ENCODE data around the gene SCO1.
"Not testable (repeated sequence)": the region's sequence is repeated elsewhere in the genome, so short reads cannot be mapped to it uniquely, and the experiment has no call there.

Gene SCO1

GRCh38 chr17:10725262-10725661, 27.9 kb upstream of the SCO1 start:
- no peak for DNase-seq

- no peak for DNase-seq
Observed at GRCh38 chr17:10724546-10725195, 27.3 kb upstream of the SCO1 start.

- no peak for DNase-seq
Observed at GRCh38 chr17:10718547-10718946, 21.2 kb upstream of the SCO1 start.

- DNase-seq = no peak
Observed at GRCh38 chr17:10716218-10716617, 18.9 kb upstream of the SCO1 start.

GRCh38 chr17:10713318-10713717, 16.0 kb upstream of the SCO1 start:
- no peak for DNase-seq

- no peak for DNase-seq
Observed at GRCh38 chr17:10705727-10706126, 8.4 kb upstream of the SCO1 start.

- no peak for DNase-seq
Observed at GRCh38 chr17:10702574-10702973, 5.2 kb upstream of the SCO1 start.

GRCh38 chr17:10699856-10700255, 2.5 kb upstream of the SCO1 start:
- DNase-seq = no peak

GRCh38 chr17:10698096-10698818, 924 bp upstream of the SCO1 start:
- no peak for DNase-seq

- not testable (repeated sequence) for DNase-seq
Observed at GRCh38 chr17:10695875-10696407, 1.4 kb downstream of the SCO1 start.

- no peak for DNase-seq
Observed at GRCh38 chr17:10687499-10687898, 9.8 kb downstream of the SCO1 start.

GRCh38 chr17:10683853-10684252, 13.5 kb downstream of the SCO1 start:
- no peak for DNase-seq

- no peak for DNase-seq
Observed at GRCh38 chr17:10681866-10682446, 15.4 kb downstream of the SCO1 start.

- DNase-seq = no peak
Observed at GRCh38 chr17:10674704-10675103, 22.6 kb downstream of the SCO1 start.

- DNase-seq = no peak
Observed at GRCh38 chr17:10673312-10673711, 24.0 kb downstream of the SCO1 start.

GRCh38 chr17:10668775-10669174, 28.6 kb downstream of the SCO1 start:
- no peak for DNase-seq

- no peak for DNase-seq
Observed at GRCh38 chr17:10666906-10667305, 30.4 kb downstream of the SCO1 start.

GRCh38 chr17:10664571-10664970, 32.8 kb downstream of the SCO1 start:
- DNase-seq = no peak

- DNase-seq = no peak
Observed at GRCh38 chr17:10663231-10663630, 34.1 kb downstream of the SCO1 start.

- DNase-seq = no peak
Observed at GRCh38 chr17:10661437-10661836, 35.9 kb downstream of the SCO1 start.

- no peak for DNase-seq
Observed at GRCh38 chr17:10657879-10658278, 39.5 kb downstream of the SCO1 start.

- no peak for DNase-seq
Observed at GRCh38 chr17:10657148-10657547, 40.2 kb downstream of the SCO1 start, which contains the start of gene MYH3. TSS of gene MYH3 (minus strand) at chr17:10657309. CDS start at chr17:10655064, 2,245 bp downstream.

GRCh38 chr17:10653987-10654386, 43.3 kb downstream of the SCO1 start:
- no peak for DNase-seq

All from T1000 (cell line).